MM.1S (cell line): ENCODE data around the gene EVI5.

Source experiments
- DNase-seq: peaks from one replicate; pipeline ENCODE4 v3.0.0-alpha.2; 2015
- H2AFZ ChIP-seq: fragments of 300-600 bp; sonication (generic); 2 replicates; pipeline ENCODE4 v1.6.0; 2016; ENCODE audit warnings: antibody characterized with exemption, low read length
- H3F3A ChIP-seq: fragments of 300-600 bp; sonication (generic); 2 replicates; pipeline ENCODE4 v1.6.1; 2016; ENCODE audit warnings: mild to moderate bottlenecking, antibody characterized with exemption, low read length, moderate library complexity, mixed read lengths; ENCODE audit not compliant: insufficient read depth
- H3K27ac ChIP-seq: fragments of 300-600 bp; sonication (generic); 2 replicates; pipeline ENCODE4 v1.5.1; 2016; ENCODE audit warnings: mild to moderate bottlenecking, low read length
- H3K27me3 ChIP-seq: fragments of 300-600 bp; sonication (generic); replicated peaks from 2 replicates; pipeline ENCODE4 v1.6.0; 2016; ENCODE audit warnings: low read length; ENCODE audit not compliant: insufficient read depth
- H3K36me3 ChIP-seq: fragments of 300-600 bp; sonication (generic); replicated peaks from 2 replicates; pipeline ENCODE4 v1.6.1; 2016; ENCODE audit warnings: mild to moderate bottlenecking, low read length, mixed read lengths; ENCODE audit not compliant: insufficient read depth
- H3K4me1 ChIP-seq: fragments of 300-600 bp; sonication (generic); 2 replicates; pipeline ENCODE4 v1.6.1; 2016; ENCODE audit warnings: low read length, mixed read lengths
- H3K4me2 ChIP-seq: fragments of 300-600 bp; sonication (generic); 2 replicates; pipeline ENCODE4 v1.6.0; 2016; ENCODE audit warnings: low read depth, low read length
- H3K4me3 ChIP-seq: fragments of 300-600 bp; sonication (generic); 2 replicates; pipeline ENCODE4 v1.5.1; 2016; ENCODE audit warnings: low read length, mixed read lengths
- H3K79me2 ChIP-seq: fragments of 300-600 bp; sonication (generic); 2 replicates; pipeline ENCODE4 v1.6.1; 2016; ENCODE audit warnings: mixed run types, low read length, mixed read lengths
- H3K9ac ChIP-seq: fragments of 300-600 bp; sonication (generic); 2 replicates; pipeline ENCODE4 v1.6.1; 2016; ENCODE audit warnings: low read length, mixed read lengths
- H3K9me2 ChIP-seq: fragments of 300-600 bp; sonication (generic); replicated peaks from 2 replicates; pipeline ENCODE4 v1.6.1; 2016; ENCODE audit warnings: mild to moderate bottlenecking, low read length, mixed read lengths; ENCODE audit not compliant: insufficient read depth
- H3K9me3 ChIP-seq: fragments of 300-600 bp; sonication (generic); replicated peaks from 2 replicates; pipeline ENCODE4 v1.6.1; 2016; ENCODE audit warnings: mild to moderate bottlenecking, low read length, mixed read lengths; ENCODE audit not compliant: insufficient read depth
- H4K20me1 ChIP-seq: fragments of 300-600 bp; sonication (generic); 2 replicates; pipeline ENCODE4 v1.6.1; 2016; ENCODE audit warnings: mild to moderate bottlenecking, low read length, moderate library complexity, mixed read lengths; ENCODE audit not compliant: insufficient read depth
- CTCF ChIP-seq: fragments of 300-600 bp; sonication (generic); IDR thresholded peaks from 2 replicates; pipeline ENCODE4 v1.5.1; 2016; ENCODE audit warnings: antibody characterized with exemption, low read length, mixed read lengths
- EZH2 ChIP-seq: fragments of 300-600 bp; sonication (generic); optimal IDR thresholded peaks from 2 replicates; pipeline ENCODE3; 2017; ENCODE audit warnings: low read depth, mild to moderate bottlenecking, antibody characterized with exemption, low read length, mixed read lengths
- EZH2phosphoT487 ChIP-seq: fragments of 300-600 bp; sonication (generic); IDR thresholded peaks from 2 replicates; pipeline ENCODE4 v1.6.1; 2018; ENCODE audit warnings: antibody characterized with exemption, low read length

The EVI5 gene

GRCh38 chr1:92502247-92502646 lies 282.7 kb downstream of the EVI5 start:
- DNase-seq = peak; percentile 75
- Histone ChIP-seq H3K36me3 (no peaks in the 10 kb centered on the region), H3K9me3 (no peaks in the 10 kb centered on the region), H3K27ac (peak overlapping the region; percentile 62; the same call in 1 of the 2 replicates), H3K4me2 (peak overlapping the region; percentile 61; the same call in 1 of the 2 replicates), H2AFZ (peak overlapping the region; percentile 70; the same call in 1 of the 2 replicates), H3K9ac (no peak overlapping the region), H4K20me1 (no peaks in the 10 kb centered on the region), H3K4me3 (peak overlapping the region; percentile 12; the same call in 1 of the 2 replicates), H3K9me2 (no peaks in the 10 kb centered on the region), H3K79me2 (no peaks in the 10 kb centered on the region), H3K4me1 (peaks cover 19% of the 10 kb centered on the region), H3K27me3 (no peaks in the 10 kb centered on the region), H3F3A (peaks cover 9% of the 10 kb centered on the region)
- TF ChIP-seq EZH2 (no peak), CTCF (no peak), EZH2phosphoT487 (no peak)

- Histone ChIP-seq H2AFZ (no peak overlapping the region), H3F3A (peaks cover 9% of the 10 kb centered on the region), H4K20me1 (no peaks in the 10 kb centered on the region), H3K9ac (no peak overlapping the region), H3K27me3 (no peaks in the 10 kb centered on the region), H3K4me2 (no peak overlapping the region), H3K4me1 (peaks cover 23% of the 10 kb centered on the region), H3K79me2 (no peaks in the 10 kb centered on the region), H3K4me3 (no peak overlapping the region), H3K9me2 (no peaks in the 10 kb centered on the region), H3K9me3 (no peaks in the 10 kb centered on the region), H3K27ac (no peak overlapping the region), H3K36me3 (no peaks in the 10 kb centered on the region)
- TF ChIP-seq EZH2 (no peak), CTCF (no peak), EZH2phosphoT487 (no peak)
- DNase-seq = no peak
Measured at GRCh38 chr1:92500552-92500951, 284.4 kb downstream of the EVI5 start.

GRCh38 chr1:92495392-92496063 lies 289.4 kb downstream of the EVI5 start:
- H3K4me3 ChIP-seq = no peak overlapping the region
- no peaks in the 10 kb centered on the region for H3K27me3 ChIP-seq
- H4K20me1 ChIP-seq = no peaks in the 10 kb centered on the region
- TF ChIP-seq EZH2 (no peak), EZH2phosphoT487 (no peak), CTCF (no peak)
- DNase-seq = peak; percentile 45
- H3K27ac ChIP-seq = no peak overlapping the region; the same call in 1 of the 2 replicates
- no peaks in the 10 kb centered on the region for H3K79me2 ChIP-seq
- no peaks in the 10 kb centered on the region; the same call in 1 of the 2 replicates for H3F3A ChIP-seq
- H3K9ac ChIP-seq = no peak overlapping the region
- peak overlapping the region; percentile 18 for H3K4me2 ChIP-seq
- H2AFZ ChIP-seq = no peak overlapping the region
- peaks cover 18% of the 10 kb centered on the region for H3K4me1 ChIP-seq
- no peaks in the 10 kb centered on the region for H3K36me3 ChIP-seq
- no peaks in the 10 kb centered on the region for H3K9me2 ChIP-seq
- no peaks in the 10 kb centered on the region for H3K9me3 ChIP-seq
